Activated CD4-positive, alpha-beta T cell treated with anti-CD3 and anti-CD28 coated beads, Interleukin-2, amount 50 U/mL, for 24 hours (primary cell): ENCODE results near the gene ZNF74.
A peak's percentile ranks its signal among the peaks of the same experiment; 100 is the strongest.

Experiments used
- DNase-seq, 2 donors: peaks; one replicate each; pipeline ENCODE4 v3.0.0-alpha.2; 2020; ENCODE audit warnings: low read depth in 1 of 2, low spot score in 1 of 2

The ZNF74 gene

GRCh38 chr22:20418211-20418788 lies 24.3 kb downstream of the ZNF74 start:
- DNase-seq, result peak; percentile 48 to 55

- no peak for DNase-seq
Measured at GRCh38 chr22:20419664-20419951, 25.7 kb downstream of the ZNF74 start.

- DNase-seq, result no peak
Measured at GRCh38 chr22:20420157-20420842, 26.3 kb downstream of the ZNF74 start.

- DNase-seq, result no peak
Measured at GRCh38 chr22:20421507-20421874, 27.5 kb downstream of the ZNF74 start.

- DNase-seq, result no peak
Measured at GRCh38 chr22:20422271-20423007, 28.5 kb downstream of the ZNF74 start.

GRCh38 chr22:20423008-20423905 lies 29.3 kb downstream of the ZNF74 start:
- no peak for DNase-seq

GRCh38 chr22:20423906-20424551 lies 30.1 kb downstream of the ZNF74 start:
- DNase-seq, result no peak

- DNase-seq, result no peak
Measured at GRCh38 chr22:20424568-20424931, 30.6 kb downstream of the ZNF74 start.

- DNase-seq, result no peak
Measured at GRCh38 chr22:20424932-20425565, 31.1 kb downstream of the ZNF74 start.

- no peak for DNase-seq
Measured at GRCh38 chr22:20425566-20426258, 31.8 kb downstream of the ZNF74 start.

GRCh38 chr22:20426259-20426615 lies 32.3 kb downstream of the ZNF74 start:
- DNase-seq, result no peak

GRCh38 chr22:20427104-20427944 lies 33.4 kb downstream of the ZNF74 start:
- no peak for DNase-seq

GRCh38 chr22:20427945-20428417 lies 34.0 kb downstream of the ZNF74 start:
- DNase-seq, result no peak

- no peak for DNase-seq
Measured at GRCh38 chr22:20428496-20429253, 34.7 kb downstream of the ZNF74 start.

- peak; percentile 55 to 67 for DNase-seq
Measured at GRCh38 chr22:20429254-20430100, 35.5 kb downstream of the ZNF74 start.

GRCh38 chr22:20430101-20430719 lies 36.3 kb downstream of the ZNF74 start:
- DNase-seq, result no peak
